H1 (cell line): ENCODE data around the gene KCNQ1.

Experiments
- CBX5 ChIP-seq: fragments of 300-800, 300-1000 bp; sonication (generic); IDR thresholded peaks from 2 replicates; pipeline ENCODE4 v1.7.1; 2016; ENCODE audit warnings: antibody characterized with exemption, low read length, low read depth
- CHD2 ChIP-seq: IDR thresholded peaks from 2 replicates; pipeline ENCODE4 v1.6.1; 2012; ENCODE audit warnings: low read length, improper control_type of control experiment
- CTCF ChIP-seq, 3 experiments: IDR thresholded peaks; 1 replicate in 2 of 3; 2 replicates in 1 of 3; pipeline versions ENCODE4 v1.5.1 to v1.6.1; 2011; ENCODE audit warnings: low read length in 3 of 3, mild to moderate bottlenecking in 3 of 3, inconsistent platforms in 2 of 3, low read depth in 1 of 3, moderate library complexity in 1 of 3; ENCODE audit not compliant: insufficient read depth in 1 of 3; ENCODE audit errors: control extremely low read depth in 1 of 3
- PHF8 ChIP-seq: fragments of 200-600 bp; sonication (generic); conservative IDR thresholded peaks from 2 replicates; pipeline ENCODE4 v1.7.1; 2012; ENCODE audit warnings: low read depth, mild to moderate bottlenecking, inconsistent platforms, low read length, moderate library complexity
- POLR2A ChIP-seq, 2 experiments: IDR thresholded peaks; 1 replicate in 1 of 2; 2 replicates in 1 of 2; pipeline ENCODE4 v1.6.1; 2011; ENCODE audit warnings: low read depth in 2 of 2, low read length in 2 of 2, mild to moderate bottlenecking in 2 of 2; ENCODE audit errors: control extremely low read depth in 1 of 2
- RBBP5 ChIP-seq: IDR thresholded peaks from 2 replicates; pipeline ENCODE4 v1.7.1; 2012; ENCODE audit warnings: low read depth, mild to moderate bottlenecking, inconsistent platforms, low read length, moderate library complexity, borderline replicate concordance
- SIN3A ChIP-seq, 2 experiments: IDR thresholded peaks in 1 of 2; conservative IDR thresholded peaks in 1 of 2; 2 replicates each; pipeline ENCODE4 v1.6.1; 2011 to 2012; ENCODE audit warnings: low read length in 2 of 2, improper control_type of control experiment in 1 of 2, low read depth in 1 of 2, mild to moderate bottlenecking in 1 of 2

- TF ChIP-seq SIN3A (conservative IDR thresholded peaks at IDR 0.05 in 1 of 2, IDR thresholded peaks at IDR 0.05 in 1 of 2; ENCODE audit: low read depth in 1 of 2, low read length in 2 of 2): no peak
- no peak for TF ChIP-seq CTCF (IDR thresholded peaks at IDR 0.05; ENCODE audit: control extremely low read depth in 1 of 3, insufficient read depth in 1 of 3, low read depth in 1 of 3, low read length in 3 of 3)
- no peak for TF ChIP-seq POLR2A (IDR thresholded peaks at IDR 0.05; ENCODE audit: control extremely low read depth in 1 of 2, low read depth in 2 of 2, low read length in 2 of 2)
- TF ChIP-seq PHF8: no peak
- TF ChIP-seq CHD2: no peak
- TF ChIP-seq RBBP5: no peak
- no peak for TF ChIP-seq CBX5
Observed at GRCh38 chr11:2452321-2453012, 7.7 kb downstream of the KCNQ1 start.
